Right ventricle myocardium inferior (tissue), 1 donor: Measurements from ENCODE around the gene STT3B. TPM values are rescaled to one million over a fixed set of nuclear protein-coding genes. Genes with fewer than 3 reads are reported as not detected.

Experiments used
- ATAC-seq: fragments of 200-7000 bp; cut with Tn5 transposase; one replicate; pipeline ENCODE4 v1.9.1; 2020; ENCODE audit warnings: mild to moderate bottlenecking, moderate library complexity
- DNase-seq: peaks from one replicate; pipeline ENCODE4 v3.0.0; 2021; ENCODE audit errors: missing footprints
- intact Hi-C: fragments of 100-400 bp; cut with DNase I; formaldehyde crosslinking; loops from one replicate; pipeline ENCODE4 v1.11.0; 2022
- total RNA-seq: library from RNA; stranded (reverse); fragmentation: NEBNext Ultra II Directional; extraction: Animal tissue kit (Norgen Biotek cat#: 25700); gene quantifications from one replicate; pipeline ENCODE4 v1.2.1, GENCODE V29; 2021
- donor health status: DM: no; HTN: yes; CAD: no; lungs with severe emphysema.

STT3B gene
- total RNA-seq, 1 donor from 2014 or later = 98.6 TPM

GRCh38 chr3:31514570-31514969 lies 18.2 kb upstream of the STT3B start:
- intact Hi-C loops = no loop called here
- DNase-seq (no peak), ATAC-seq (no peak)

GRCh38 chr3:31515486-31516284 lies 17.0 kb upstream of the STT3B start:
- DNase-seq = no peak
- intact Hi-C loops = no loop called here
- no peak for ATAC-seq

- DNase-seq (no peak), ATAC-seq (no peak)
- intact Hi-C loops = no loop called here
Observed at GRCh38 chr3:31516757-31517156, 16.0 kb upstream of the STT3B start.

- ATAC-seq = no peak
- intact Hi-C loops = no loop called here
- no peak for DNase-seq
Observed at GRCh38 chr3:31521468-31521867, 11.3 kb upstream of the STT3B start.

GRCh38 chr3:31522152-31522551 lies 10.6 kb upstream of the STT3B start:
- no peak for DNase-seq
- no peak for ATAC-seq
- intact Hi-C loops = no loop called here

- no peak for DNase-seq
- intact Hi-C loops = no loop called here
- ATAC-seq = no peak
Observed at GRCh38 chr3:31523543-31523942, 9.2 kb upstream of the STT3B start.

GRCh38 chr3:31525532-31525931 lies 7.2 kb upstream of the STT3B start:
- intact Hi-C loops = no loop called here
- no peak for ATAC-seq
- no peak for DNase-seq

- intact Hi-C loops = no loop called here
- ATAC-seq (no peak), DNase-seq (no peak)
Observed at GRCh38 chr3:31529421-31529820, 3.3 kb upstream of the STT3B start.

- ATAC-seq (no peak), DNase-seq (no peak)
- intact Hi-C loops = loop anchor here (5.0 to 10.0 kb wide), 2 partner anchors 82 to 455 kb away; partner anchors contain the start of genes OSBPL10 and ZNF860
Observed at GRCh38 chr3:31530039-31530959, 2.4 kb upstream of the STT3B start.

GRCh38 chr3:31530960-31531335 lies 1.8 kb upstream of the STT3B start:
- DNase-seq = no peak
- intact Hi-C loops = loop anchor here (5.0 to 10.0 kb wide), 2 partner anchors 81 to 454 kb away; partner anchors contain the start of genes OSBPL10 and ZNF860
- ATAC-seq = no peak

- intact Hi-C loops = loop anchor here (5.0 to 10.0 kb wide), 2 partner anchors 81 to 453 kb away; partner anchors contain the start of genes OSBPL10 and ZNF860
- ATAC-seq = no peak
- DNase-seq = no peak
Observed at GRCh38 chr3:31531452-31531991, 1.2 kb upstream of the STT3B start.

- intact Hi-C loops = loop anchor here (2.0 to 10.0 kb wide), 3 partner anchors 49 to 453 kb away; partner anchors contain the start of genes OSBPL10 and ZNF860
- DNase-seq = peak; percentile 100
- peak; percentile 98 for ATAC-seq
Observed at GRCh38 chr3:31531992-31532586, 636 bp upstream of the STT3B start.

- DNase-seq = peak; percentile 81
- ATAC-seq = no peak
- intact Hi-C loops = loop anchor here (2.0 to 10.0 kb wide), 3 partner anchors 47 to 451 kb away; partner anchors contain the start of genes OSBPL10 and ZNF860
Observed at GRCh38 chr3:31533169-31534064, 692 bp downstream of the STT3B start.

GRCh38 chr3:31534065-31534425 lies 1.3 kb downstream of the STT3B start:
- intact Hi-C loops = loop anchor here (5.0 to 10.0 kb wide), 2 partner anchors 78 to 451 kb away; partner anchors contain the start of genes OSBPL10 and ZNF860
- DNase-seq = no peak
- no peak for ATAC-seq

- no peak for DNase-seq
- intact Hi-C loops = loop anchor here (10.0 kb wide), 1 partner anchor 448 kb away; the partner anchor contains the start of genes OSBPL10 and ZNF860
- no peak for ATAC-seq
Observed at GRCh38 chr3:31536497-31536896, 3.8 kb downstream of the STT3B start.

GRCh38 chr3:31538801-31539200 lies 6.1 kb downstream of the STT3B start:
- intact Hi-C loops = loop anchor here (10.0 kb wide), 1 partner anchor 446 kb away; the partner anchor contains the start of genes OSBPL10 and ZNF860
- no peak for ATAC-seq
- DNase-seq = no peak

- intact Hi-C loops = loop anchor here (10.0 kb wide), 1 partner anchor 446 kb away; the partner anchor contains the start of genes OSBPL10 and ZNF860
- DNase-seq (no peak), ATAC-seq (no peak)
Observed at GRCh38 chr3:31539275-31539674, 6.5 kb downstream of the STT3B start.
